Mesenteric fat pad (tissue), 1 donor: ENCODE measurements around the gene SPATS2L. TPM values are rescaled to one million over a fixed set of nuclear protein-coding genes. Genes with fewer than 3 reads are reported as not detected.

Experiments used
- DNase-seq: peaks from one replicate; pipeline ENCODE4 v3.0.0-alpha.2; 2020; ENCODE audit warnings: low spot score
- total RNA-seq: library from RNA; stranded (reverse); fragmentation: NEBNext Ultra II Directional; extraction: Animal tissue kit (Norgen Biotek cat#: 25700); gene quantifications from one replicate; pipeline ENCODE4 v1.2.1, GENCODE V29; 2021
- donor health status: DM: yes; HTN: yes; CAD: no.

SPATS2L gene
- total RNA-seq, 1 donor from 2014 or later = 81.3 TPM

- DNase-seq = no peak
These were observed 190.2 kb downstream of the SPATS2L start for GRCh38 chr2:200496696-200497095.

DNA sequence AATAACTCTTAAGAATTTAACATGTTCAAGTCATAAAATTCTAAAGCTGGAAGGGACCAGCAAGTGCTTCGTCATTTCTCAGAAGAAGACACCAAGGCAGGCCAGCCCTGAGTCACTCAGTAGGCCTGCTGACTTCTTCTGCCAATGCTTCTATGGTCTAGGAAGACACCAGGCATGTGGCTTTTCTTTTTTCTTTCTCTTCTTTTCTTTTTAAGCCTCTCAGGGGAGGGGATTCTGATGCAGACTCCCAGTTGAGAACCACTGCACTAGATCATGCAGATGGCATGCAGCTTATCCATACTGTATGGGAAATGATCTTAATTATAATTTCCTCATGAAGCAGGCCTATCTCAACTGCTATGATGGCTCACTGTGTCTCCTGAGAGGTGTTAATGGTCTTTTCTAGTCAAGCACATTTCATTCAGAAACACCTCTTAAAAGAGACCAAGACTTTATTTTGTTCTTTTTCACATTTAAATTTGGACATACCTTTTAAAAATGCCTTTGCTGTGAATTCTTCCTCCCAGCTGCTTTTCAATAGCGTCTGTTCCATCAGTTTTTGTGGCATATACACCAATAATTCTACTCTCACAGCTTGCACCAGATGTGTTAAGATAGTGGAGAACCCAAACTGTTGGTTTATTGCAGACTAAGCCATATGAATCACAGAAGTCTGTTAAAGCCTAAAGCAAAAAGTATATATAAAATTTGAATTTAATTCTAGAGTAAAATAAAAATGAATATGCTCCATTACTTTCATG lies 192.1 kb downstream of the SPATS2L start:
- no peak for DNase-seq

GRCh38 chr2:200502196-200502595 lies 195.7 kb downstream of the SPATS2L start:
- no peak for DNase-seq

- no peak for DNase-seq
These were observed 200.2 kb downstream of the SPATS2L start for GRCh38 chr2:200506679-200507078.

- no peak for DNase-seq
These were observed 200.7 kb downstream of the SPATS2L start for GRCh38 chr2:200507179-200507578.

GRCh38 chr2:200509235-200509611 lies 202.7 kb downstream of the SPATS2L start:
- no peak for DNase-seq

- peak; percentile 98 for DNase-seq
These were observed 203.3 kb downstream of the SPATS2L start, which contains the start of gene KCTD18 for GRCh38 chr2:200509612-200510433. Gene KCTD18, minus strand, starts transcription at chr2:200510068. Its CDS starts 3,052 bp downstream, at chr2:200507016.

- no peak for DNase-seq
These were observed 208.7 kb downstream of the SPATS2L start for GRCh38 chr2:200515155-200515554.

- no peak for DNase-seq
These were observed 216.7 kb downstream of the SPATS2L start for GRCh38 chr2:200523158-200523557.

DNA sequence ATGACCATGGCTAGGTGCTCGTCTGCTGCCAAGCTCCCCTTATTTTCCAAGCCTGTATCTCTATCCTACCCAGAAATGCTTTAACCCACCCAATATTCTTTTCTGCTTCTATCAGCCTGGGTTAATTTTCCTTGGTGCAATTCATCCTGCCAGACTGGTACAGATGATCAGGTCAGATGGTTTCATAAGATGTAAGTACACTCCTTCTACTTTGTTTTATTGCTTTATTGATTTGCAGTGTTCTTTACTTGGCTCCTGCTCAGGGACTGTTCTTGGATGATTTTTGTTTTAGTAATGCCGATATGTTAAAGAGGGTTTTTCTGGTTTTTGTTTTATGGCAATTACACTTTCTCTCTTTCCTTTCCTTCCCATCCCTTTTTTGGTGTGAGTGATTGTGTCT lies 217.1 kb downstream of the SPATS2L start:
- DNase-seq = no peak

DNA sequence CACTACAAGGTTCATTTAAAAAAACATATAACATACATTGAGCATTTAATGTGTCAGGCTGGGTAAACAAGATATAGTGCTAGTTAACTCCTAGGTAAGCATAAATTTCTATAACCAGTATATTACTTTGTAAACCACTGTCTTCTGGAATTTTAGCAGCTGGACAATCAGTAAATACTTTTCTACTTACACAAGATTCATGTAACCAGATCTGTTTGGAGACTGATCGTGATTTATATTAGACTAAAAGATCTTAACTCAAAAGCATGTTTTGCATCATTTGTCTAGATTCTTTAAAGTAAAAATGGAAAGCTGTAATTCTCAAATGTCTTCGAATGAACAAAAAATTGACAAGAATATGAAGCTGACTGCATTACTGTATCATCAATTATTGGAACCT lies 218.6 kb downstream of the SPATS2L start:
- DNase-seq = no peak

DNA sequence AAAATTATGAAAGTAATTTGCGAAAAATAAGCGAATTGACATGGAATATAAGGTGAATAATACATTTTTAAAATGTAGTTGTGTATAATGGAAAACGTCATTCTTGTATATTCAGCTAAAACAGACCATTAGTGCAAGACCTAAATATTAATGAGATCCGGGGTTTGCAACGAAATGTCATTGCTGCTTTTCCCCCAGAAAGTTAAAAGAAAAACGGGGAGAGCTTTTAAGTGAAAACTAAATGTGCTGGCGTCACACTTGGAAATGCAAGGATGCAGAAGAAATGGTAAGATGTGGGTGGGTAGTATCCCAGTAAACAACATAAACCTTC lies 219.0 kb downstream of the SPATS2L start:
- no peak for DNase-seq

DNA sequence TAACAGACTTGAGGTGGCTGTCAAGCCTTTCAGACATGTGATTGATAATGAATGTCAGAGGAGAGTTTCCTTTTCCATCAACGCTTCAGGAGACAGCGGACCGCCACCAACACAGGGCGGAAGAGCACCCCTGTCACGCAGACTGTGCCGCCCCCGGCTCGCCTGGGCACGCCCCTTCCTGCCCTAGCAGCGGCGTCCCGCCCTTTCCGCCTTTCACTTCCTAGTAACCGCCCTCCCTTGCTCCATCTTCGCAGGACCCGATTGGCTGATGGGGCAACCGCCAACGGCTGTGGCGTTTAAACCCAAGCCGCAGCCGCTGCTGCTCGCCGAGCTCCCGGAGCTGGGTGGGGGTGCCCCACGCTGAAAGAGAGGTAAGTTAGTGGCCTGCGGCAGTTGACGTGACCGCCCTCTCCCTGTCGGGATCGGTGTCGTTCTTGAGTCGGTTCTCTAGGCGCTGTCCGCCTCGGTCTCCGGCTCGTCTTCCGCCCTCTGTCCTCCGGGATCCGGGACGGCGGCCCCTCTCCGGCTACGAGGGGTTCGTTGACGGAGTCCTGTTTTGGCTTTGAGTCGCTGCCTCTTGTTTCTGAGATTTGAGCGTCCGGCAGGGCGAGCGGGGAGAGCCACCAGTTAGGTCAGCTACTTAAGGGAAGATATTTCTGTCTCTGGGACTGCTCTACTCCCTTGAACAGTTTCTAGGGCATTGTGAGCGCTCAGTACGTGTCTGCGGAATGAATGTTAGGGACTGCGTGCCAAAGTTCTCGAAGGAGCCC lies 219.6 kb downstream of the SPATS2L start, which contains the start of gene SGO2:
TSS of gene SGO2 (plus strand) at position 326 of the 770 bp plus-strand sequence. CDS start 6,769 bp downstream, outside the sequence.
- peak; percentile 98 for DNase-seq

GRCh38 chr2:200528228-200528627 lies 221.7 kb downstream of the SPATS2L start:
- DNase-seq = no peak

Other genes with a start within 250 kb of the SPATS2L start
- 11.7 TPM for gene KCTD18, start 203.4 kb downstream of the SPATS2L start, total RNA-seq
- 1.5 TPM for gene SGO2, start 219.5 kb downstream of the SPATS2L start, total RNA-seq